GM18870 (cell line): ENCODE measurements around the gene FIG4.
"Not testable (repeated sequence)": the region's sequence is repeated elsewhere in the genome, so short reads cannot be mapped to it uniquely, and the experiment has no call there.

Experiments
- ATAC-seq: cut with Tn5 transposase; IDR thresholded peaks from one replicate; pipeline ENCODE4 v1.9.1; 2021; ENCODE audit warnings: moderate library complexity; ENCODE audit not compliant: unreplicated experiment

Gene FIG4

DNA sequence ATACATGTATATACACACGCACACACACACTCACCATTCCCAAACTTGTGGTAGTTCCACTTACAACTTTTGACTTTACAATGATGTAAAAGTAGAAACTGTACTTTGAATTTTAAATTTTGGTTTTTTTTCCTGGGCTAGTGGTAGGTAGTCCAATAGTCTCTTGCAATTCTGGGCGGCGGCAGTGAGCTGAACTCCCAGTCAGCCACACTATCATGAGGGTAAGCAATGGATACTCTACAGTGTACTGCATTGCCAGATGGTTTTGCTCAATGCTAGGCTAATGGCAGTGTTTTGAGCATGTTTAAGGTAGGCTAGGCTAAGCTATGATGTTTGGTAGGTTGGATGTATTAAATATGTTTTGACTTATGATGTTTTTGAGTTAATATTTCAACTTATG, 150.8 kb downstream of the FIG4 start:
- ATAC-seq = no peak

DNA sequence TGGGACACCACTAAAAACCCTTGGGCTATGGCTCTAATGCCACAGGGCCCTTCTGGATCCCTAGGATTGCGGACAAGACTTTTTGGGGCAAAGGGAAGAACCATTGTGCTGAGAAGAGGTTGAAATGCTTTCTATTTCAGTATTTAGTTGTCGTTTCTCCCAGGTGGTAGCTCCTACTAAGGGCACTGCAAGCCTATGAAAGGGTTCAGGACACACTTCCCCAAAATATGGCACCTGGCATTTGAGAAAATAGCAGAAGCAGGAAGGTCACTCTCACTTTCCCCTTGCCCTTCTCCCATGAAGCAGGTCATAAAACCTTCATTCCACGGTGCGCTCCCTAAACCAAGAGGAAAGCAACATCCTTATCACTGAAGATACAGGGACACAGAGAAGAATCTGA, 161.6 kb downstream of the FIG4 start:
- ATAC-seq = no peak

DNA sequence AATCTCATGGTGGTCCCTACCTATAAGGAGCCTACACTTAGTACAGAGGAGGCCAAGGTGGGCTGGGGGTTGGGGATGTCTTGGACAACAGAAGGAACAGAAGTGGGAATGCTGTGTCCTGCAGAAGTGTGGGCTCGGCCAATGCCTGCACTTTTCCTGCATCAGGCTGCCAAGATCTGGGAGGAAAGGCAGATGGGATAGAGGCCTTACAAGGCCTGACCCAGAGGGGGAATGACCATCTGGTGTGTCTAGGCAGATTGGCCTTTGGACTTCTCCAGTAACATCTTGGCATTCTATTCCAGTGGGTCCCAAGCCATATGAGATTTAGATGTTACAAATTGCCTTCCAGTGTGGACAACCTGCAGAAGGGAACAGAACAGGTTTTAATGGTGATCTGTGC, 162.3 kb downstream of the FIG4 start:
- ATAC-seq = no peak

DNA sequence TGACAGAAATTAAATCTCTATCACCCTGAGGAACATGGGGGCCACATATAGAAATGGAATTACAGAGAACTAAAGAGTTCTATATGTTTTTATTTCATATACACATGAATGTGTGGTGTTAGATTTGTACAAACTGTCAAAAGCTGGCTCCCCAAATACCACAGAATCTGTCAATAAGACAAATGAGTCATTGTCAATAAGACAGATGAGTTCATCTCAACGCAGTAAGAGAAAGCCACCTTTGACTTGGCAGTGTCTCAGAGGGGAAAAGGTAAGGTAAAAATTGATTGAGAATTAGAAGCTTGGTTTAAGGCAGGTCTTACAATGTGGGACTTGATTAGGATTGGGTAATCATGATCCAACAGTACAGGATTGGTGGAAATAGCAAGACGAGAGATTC, 162.9 kb downstream of the FIG4 start:
- ATAC-seq = no peak

DNA sequence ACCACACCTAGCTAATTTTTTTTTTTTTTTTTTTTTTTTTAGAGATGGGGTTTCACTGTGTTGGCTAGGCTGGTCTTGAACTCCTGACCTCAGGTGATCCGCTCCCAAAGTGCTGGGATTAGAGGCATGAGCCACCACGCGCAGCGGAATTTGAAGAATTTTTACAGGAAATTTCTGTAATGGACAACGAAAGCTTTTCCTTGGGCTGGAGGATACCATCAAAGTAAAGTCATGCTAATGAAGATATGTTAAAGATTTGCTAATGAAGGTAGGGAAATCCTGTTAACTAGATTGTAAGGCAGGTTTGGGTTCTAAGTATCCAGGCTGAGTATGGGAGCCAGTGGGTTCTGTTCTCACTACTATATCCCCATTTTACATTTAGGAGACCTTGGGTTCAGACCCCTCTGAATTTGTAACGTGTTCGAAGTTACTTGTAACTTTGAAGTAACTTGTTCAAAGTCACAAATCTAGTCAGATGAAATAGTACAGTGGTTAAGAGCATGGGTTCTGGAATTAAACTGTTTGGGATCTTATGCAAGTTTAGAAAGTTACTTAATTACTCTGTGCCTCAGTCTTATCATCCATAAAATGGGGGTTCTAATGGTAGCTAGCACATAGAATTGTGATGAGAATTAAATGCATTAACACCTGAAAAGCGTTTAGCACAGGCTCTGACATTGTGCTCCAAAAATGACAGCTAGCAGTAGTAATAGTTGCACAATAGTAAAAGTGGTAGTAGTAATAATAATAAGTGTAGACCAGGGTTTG, 163.6 kb downstream of the FIG4 start:
- ATAC-seq = no peak

DNA sequence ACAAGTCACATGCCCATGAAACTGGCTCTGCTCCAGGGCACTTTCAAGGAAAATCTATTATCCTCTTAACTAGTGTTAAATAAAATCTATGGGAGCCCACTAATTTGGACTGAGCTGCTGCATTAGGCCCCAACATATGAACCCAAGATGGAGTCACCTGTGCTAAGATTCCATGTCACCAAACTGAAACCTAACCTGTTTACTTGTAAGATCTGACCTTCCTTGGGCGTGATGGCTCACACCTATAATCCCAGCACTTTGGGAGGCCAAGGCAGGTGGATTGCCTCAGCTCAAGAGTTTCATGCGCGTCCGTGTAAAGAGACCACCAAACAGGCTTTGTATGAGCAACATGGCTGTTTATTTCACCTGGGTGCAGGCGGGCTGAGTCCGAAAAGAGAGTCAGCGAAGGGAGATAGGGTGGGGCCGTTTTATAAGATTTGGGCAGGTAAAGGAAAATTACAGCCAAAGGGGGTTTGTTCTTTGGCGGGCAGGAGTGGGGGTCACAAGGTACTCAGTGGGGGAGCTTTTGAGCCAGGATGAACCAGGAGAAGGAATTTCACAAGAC, 164.5 kb downstream of the FIG4 start:
- not testable (repeated sequence) for ATAC-seq

DNA sequence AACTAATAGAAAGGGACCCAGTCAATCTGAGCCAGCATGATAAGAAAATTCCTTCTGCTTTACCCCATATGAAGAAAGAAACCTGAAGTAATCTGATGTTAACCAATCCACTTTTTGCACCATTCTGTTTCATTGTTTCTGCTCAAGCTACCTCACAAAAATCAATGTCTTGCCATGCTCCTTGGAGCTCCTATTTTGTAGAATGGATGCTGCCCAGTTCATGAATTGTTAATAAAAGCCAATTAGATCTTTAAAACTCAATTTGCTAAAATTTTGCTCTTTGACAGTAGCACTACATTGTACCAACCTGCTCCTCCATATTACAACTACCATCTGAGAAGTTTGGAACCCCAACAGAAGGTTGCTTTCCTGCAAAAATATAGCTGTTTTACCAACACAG, 170.8 kb downstream of the FIG4 start:
- no peak for ATAC-seq

DNA sequence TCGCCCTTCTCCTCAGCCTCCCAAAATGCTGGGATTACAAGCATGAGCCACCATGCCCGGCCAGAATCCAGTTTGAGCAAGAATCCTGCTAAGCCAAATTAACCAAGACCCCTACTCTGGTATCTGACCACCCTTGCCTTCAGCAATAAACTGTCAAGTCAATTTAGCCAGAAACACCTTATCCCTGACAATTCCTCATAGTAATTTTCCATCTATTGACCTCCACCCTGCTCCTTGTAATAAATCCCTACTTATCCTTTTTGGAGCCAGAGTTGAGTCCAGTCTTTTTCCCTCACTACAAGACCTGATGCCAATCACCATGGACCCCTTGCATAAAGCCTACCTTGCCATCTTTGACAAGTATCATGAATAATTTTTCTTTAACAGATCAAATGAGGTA, 173.0 kb downstream of the FIG4 start:
- ATAC-seq = no peak

DNA sequence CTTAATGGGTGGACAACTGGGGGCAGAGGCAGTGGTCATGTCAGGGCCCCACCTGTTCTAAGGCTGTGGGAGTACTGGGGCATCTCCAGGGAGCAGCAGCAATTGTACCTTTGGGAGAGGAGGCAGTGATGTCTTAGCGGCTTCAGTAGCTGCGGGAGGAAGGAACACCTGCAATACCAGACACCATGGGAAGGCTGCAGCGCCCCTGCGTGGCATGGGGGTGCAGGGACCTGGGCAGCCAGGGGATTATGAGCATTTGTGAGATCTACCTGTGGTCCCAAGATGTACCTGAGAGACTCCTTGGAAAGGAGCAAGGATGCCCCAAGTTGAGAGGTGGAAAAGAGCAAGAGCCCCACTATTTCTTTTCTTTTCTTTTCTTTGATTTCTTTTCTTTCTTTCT, 174.9 kb downstream of the FIG4 start:
- no peak for ATAC-seq

DNA sequence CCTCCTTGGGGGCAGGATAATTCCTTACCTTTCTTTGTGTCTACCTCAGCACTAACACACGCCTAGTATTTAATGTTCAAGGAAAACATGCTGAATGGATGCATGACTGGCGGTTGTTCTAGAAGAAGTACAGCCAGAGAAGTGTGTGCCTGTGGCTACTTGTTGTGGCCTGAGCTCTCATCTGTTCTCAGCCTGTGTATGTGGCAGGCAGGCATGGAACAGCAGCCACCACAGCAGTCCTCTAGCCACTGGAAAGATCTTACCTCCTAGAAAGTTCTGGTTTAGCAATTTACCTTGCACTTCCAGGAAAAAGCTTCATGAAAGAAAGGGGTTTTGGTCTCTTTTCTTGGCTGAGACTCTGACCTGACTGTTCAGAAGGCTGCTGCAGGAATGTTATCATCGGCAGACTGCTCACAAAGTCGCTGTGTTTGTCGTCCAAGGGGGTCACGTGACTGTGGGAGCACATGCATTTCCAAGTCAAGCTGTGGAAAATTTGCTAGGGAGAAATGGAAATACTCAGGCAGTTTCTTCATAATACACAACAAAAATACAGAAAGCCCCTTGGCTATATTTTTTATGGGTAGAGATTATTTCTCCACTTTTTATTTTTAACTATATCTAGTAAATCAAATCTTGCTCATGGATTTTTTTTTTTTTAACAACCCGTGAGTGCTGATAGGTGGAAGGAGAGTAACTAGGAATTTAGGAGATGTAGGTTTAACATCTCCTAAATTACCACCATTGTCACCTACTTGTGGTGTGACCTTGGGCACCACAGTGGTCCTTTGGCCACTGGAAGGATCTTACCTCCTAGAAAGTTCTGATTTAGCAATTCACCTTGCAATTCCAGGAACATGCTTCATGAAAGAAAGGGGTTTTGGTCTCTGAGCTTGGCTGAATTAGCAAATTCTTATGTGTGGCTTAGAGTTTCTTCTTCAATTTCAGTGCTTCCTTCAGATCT, 176.2 kb downstream of the FIG4 start:
- no peak for ATAC-seq

DNA sequence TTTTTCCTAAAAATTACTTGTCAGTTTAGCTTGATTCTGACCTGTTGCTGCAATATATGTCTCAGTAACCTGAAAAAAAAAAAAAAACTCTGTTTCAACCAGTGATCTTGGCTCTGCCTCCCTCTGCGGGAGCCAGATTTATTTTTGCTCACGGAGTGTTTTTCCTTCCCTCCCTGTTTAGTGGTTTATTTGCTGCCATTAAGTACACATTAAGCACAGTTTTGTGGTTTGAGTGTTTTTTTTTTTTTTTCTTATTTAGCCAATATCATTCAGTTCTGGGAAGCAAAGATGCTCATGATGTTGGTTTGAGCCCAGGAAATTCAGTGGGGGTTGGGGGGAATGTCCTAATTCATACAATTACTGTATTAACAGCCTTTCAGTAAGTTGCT, 176.9 kb downstream of the FIG4 start:
- ATAC-seq = no peak

DNA sequence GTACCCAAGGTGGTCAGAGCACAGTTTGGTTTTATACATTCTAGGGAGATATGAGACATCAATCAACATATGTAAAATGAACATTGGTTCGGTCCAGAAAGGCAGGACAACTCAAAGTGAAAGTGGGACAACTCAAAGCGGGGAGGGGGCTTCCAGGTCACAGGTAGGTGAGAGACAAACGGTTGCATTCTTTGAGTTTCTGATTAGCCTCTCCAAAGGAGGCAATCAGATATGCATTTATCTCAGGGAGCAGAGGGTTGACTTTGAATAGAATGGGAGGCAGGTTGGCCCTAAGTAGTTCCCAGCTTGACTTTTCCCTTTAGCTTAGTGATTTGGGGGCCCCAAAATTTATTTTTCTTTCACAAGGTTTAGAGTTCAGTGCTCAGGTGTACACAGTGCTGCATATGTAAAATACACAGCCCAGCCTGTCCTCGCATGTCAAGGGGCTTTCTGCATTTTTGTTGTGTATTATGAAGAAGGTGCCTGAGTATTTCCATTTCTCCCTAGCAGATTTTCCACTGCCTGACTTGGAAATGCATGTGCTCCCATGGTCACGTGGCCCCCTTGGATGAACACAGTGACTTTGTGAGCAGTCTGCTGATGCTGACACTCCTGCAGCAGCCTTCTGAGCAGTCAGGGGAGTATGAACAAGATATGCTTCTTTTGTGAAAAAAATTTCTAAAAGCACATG, 178.4 kb downstream of the FIG4 start:
- not testable (repeated sequence) for ATAC-seq

DNA sequence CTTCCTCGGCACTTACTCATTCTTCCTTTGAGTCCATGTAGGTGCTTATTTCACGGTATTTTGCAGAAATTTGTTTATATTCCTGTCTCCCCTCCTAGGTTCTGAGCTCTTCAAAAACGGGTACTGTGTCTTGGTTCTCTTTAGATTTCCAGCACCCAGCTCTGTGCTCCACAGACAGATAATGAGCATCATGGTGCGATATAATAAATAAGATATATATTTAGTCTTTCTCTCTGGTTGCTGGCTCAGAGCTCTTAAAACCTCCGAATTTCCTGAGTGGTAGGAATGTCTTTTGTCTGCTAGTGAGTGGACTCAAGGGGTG, 179.0 kb downstream of the FIG4 start:
- no peak for ATAC-seq

DNA sequence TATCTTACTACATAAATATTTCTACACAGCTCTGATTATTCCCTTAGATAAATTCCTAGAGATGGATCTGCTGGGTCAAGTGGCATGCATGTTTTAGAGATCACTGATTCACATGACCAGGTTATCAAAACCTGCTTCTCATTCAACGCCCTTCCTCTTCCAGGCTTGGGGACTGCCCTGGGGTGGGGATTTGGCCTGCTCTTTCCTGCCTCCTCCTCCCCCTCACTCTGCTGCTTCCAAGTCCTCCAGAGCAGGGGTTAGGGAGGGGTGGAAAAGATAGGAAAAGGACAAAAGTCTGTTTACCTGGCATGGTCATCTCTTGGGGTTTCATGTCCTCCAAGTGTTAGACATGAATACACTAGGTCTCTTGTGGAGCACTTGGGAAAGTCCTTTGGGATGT, 181.5 kb downstream of the FIG4 start:
- ATAC-seq = no peak

DNA sequence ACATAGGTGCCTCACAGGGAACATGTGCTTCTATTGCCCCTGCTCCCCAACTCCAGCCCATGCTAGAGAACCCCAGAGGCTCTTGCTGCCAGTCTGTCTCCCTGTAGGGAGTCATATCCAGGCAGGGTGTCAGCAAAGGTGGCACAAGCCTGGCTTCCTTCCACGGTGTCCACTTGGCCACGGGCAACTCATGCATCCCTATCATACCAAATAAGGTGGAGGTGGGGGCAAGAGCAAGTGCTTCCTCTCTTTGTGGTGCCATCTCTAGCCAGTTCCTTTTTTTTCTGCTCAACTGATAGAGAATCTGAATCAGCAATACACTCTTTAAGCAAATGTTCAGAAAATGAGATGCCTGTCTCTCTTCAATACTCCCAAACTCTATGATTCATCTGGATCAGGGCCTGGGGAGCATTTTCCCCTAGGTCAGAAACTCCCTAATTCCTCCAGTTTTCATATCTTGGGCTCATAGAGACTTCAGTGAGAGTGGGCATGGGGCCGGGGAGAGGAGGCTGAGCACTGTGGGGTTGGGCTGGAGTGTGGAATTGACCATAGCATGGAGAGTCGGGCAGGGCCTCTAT, 182.0 kb downstream of the FIG4 start:
- no peak for ATAC-seq

DNA sequence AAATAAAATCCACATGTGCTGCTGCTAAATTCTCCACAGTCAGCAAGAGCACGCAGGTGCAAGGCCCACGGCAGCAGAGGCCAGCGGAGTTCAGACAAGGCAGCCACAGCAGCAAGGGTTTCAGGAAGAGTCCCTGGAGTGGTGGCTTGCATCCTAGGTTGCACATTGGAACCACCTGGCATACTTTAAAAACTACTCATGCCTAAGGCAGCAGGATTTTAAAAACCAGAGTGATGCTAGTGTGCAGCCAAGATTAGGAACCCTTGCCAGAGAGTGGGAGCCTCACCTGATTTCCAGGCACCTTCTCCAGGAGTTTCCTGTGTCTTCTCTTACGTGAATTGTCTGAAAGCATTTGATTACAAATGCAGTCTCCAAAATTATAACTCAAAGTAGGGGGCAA, 183.0 kb downstream of the FIG4 start:
- no peak for ATAC-seq

DNA sequence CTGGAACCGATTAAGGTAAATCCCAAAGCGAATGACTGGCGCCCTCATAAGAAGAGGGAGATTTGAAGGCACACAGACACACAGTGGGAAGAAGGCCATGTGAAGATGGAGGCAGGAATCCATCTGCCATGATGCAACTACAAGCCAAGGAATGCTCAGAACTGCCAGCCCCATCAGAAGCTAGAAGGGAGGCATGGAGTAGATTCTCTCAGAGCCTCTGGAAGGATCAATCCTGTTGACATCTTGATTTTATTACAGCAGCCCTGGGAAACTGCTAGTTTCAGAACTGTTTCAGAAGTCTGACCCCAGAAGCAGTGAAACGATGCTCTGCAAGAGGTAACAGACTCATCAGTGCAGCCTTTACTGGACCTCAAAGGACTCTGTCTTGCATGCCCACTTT, 183.5 kb downstream of the FIG4 start:
- no peak for ATAC-seq
